ENCODE measurements around the gene TMEM201.
A peak's percentile ranks its signal among the peaks of the same experiment; 100 is the strongest.
"Not testable (repeated sequence)": the region's sequence is repeated elsewhere in the genome, so short reads cannot be mapped to it uniquely, and the experiment has no call there.

Gene TMEM201, protein sequence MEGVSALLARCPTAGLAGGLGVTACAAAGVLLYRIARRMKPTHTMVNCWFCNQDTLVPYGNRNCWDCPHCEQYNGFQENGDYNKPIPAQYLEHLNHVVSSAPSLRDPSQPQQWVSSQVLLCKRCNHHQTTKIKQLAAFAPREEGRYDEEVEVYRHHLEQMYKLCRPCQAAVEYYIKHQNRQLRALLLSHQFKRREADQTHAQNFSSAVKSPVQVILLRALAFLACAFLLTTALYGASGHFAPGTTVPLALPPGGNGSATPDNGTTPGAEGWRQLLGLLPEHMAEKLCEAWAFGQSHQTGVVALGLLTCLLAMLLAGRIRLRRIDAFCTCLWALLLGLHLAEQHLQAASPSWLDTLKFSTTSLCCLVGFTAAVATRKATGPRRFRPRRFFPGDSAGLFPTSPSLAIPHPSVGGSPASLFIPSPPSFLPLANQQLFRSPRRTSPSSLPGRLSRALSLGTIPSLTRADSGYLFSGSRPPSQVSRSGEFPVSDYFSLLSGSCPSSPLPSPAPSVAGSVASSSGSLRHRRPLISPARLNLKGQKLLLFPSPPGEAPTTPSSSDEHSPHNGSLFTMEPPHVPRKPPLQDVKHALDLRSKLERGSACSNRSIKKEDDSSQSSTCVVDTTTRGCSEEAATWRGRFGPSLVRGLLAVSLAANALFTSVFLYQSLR

DNA sequence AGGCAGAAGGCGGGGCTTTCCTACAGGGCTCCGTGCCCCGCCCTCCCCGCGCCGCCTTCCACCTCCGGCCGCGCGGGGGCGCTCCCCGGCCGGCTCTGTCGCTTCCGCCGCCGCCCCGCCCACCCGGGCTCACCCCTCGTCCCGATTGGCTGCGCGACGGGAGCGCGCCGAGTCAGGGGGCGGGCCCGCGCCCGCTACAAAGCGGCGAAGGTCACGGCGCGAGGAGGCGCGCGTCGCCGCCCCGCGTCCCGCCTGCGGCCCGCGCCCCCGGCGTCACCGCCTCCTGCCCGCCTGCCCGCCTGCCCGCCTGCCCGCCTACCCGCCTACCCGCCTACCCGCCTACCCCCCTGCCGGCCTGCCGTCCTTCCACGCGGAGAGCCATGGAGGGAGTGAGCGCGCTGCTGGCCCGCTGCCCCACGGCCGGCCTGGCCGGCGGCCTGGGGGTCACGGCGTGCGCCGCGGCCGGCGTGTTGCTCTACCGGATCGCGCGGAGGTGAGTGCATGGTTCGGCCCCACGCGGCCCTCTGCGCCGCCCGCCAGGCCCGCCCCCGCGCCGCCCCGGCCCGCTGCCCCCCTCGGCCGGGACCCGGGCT lies at the start of gene TMEM201:
Gene TMEM201, plus strand, starts transcription at position 361 of the 593 bp plus-strand sequence. Its CDS starts 20 bp downstream, at position 381.
- DNase-seq (ENCODE audit: low spot score): peak; percentile 96

DNA sequence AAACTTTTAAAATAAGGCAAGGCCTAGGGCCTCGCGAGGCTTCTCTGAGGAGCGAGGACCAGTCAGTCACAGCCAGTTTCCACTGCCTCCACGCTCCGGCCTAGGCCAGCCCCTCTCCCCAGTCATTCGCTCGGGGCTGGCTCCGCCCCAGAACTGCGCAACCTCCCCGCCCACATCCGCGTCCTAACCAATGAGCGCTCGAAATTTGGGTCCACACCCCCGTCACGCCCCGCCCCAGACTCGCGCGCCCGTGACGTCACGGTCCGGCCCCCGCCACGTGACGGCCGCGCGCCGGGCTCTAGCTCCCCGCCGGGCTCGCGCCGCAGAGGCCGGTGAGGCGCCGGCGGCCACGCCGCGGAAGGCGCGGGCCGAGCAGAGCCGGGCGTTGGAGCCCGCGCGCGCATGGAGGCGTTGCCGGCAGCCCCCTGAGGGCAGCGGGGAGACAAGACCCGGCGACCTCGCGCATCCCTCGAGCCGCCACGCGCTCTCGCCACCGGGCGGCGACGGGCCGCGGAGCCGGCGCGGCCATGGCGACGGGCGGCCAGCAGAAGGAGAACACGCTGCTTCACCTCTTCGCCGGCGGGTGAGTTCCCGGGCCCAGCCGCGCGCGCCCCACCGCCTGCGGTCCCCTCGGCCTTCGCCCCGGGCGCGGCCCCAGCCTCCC lies 49.4 kb upstream of the TMEM201 start, which contains the start of gene SLC25A33:
Gene SLC25A33, plus strand, starts transcription at position 301 of the 664 bp plus-strand sequence. Its CDS starts 227 bp downstream, at position 528.
- DNase-seq (ENCODE audit: low spot score): peak; percentile 99

DNA sequence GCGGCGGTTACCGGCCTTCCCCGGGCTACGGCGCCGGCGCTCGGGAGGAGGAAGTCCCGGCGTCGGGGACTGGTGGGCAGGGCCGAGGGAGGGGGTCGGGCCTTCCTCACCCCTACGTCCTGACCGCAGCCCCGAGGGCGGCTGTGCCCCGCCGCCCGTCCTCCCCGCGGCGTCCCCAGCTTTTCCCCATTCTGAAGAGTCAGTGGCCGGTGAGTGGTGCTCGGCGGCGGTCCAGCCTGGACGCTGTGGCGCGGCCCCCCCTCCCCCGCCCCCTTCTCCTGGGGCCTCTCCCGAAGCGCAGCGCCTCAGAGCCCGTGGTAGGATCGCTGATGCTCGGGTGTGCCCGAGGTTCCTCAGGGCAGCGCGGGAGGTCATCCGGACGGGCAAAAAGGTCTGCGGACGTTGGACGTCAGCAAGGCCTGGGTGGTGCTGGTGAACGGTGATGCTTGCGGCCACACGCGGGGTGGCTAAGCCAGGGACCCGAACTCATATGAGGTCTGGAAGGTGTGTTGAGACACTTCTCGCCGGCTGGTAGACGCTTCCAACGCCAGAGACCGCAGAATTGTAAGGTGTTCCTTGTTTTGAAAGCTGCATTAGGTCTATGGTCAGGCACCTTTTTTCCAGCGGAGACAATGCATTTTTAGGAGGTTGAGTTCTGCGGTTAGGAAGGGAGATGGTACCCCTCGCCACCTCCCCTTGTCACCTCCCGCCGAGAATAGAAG lies 48.7 kb upstream of the TMEM201 start:
- DNase-seq (ENCODE audit: low spot score): peak; percentile 80

DNA sequence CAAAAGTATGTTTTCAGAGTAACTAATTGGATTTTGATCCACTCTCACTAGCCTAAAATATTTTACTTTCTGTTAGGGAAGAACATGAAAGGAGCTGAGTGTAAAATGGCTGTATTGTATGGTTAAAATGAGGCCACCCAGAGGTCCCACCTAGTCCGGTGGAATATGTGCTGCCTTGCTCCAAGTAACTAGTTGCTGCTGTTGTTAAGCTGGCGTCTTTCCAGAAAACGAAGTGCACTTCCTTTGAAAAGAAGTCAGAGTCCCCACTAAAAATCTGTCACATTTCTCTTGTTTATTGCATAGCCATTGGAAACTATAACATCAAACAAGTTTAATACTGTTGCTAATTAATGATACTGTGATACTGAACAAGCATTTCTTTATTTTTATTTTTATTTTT lies 46.3 kb upstream of the TMEM201 start:
- no peak for DNase-seq (ENCODE audit: low spot score)

DNA sequence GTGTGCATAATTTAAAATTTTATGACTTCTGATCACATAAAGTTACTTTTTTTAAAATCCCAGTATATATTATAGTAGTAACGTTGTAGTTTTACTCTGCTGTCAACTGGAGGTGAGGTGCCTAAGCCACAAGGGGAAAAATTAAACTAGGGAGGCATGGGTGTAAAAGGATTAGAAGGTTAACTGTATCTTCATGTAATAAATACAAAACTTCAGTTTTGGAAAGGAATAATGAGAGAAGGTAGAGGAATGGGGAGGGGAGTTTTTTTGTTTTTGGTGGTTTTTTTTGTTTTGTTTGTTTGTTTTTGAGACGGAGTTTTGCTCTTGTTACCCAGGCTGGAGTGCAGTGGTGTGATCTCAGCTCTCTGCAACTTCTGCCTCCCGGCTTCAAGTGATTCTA lies 43.8 kb upstream of the TMEM201 start:
- no peak for DNase-seq (ENCODE audit: low spot score)

DNA sequence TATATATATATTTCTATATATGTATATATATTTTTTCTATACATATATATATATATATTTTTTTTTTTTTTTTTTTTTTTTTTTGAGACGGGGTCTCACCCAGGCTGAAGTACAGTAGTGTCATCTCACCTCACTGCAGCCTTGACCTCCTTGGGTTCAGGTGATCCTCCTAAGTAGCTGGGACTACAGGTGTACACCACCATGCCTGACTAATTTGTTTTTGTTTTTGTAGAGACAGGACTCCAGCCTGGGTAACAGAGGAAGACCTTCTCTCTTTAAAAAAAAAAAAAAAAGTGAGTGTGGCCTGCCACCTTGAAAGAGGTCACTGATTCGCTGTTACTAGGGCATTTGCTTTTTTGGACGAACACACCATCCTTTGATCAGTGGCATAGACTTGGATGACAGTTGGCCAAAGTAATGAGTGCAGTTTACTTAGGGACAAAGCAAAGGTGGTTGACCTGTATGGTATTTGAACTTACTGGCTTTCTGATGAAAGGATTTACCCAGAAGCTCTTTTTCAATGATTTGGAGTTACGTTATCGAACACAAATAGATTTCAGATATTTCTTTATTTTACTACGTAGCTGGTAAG lies 38.7 kb upstream of the TMEM201 start:
- DNase-seq (ENCODE audit: low spot score): no peak

DNA sequence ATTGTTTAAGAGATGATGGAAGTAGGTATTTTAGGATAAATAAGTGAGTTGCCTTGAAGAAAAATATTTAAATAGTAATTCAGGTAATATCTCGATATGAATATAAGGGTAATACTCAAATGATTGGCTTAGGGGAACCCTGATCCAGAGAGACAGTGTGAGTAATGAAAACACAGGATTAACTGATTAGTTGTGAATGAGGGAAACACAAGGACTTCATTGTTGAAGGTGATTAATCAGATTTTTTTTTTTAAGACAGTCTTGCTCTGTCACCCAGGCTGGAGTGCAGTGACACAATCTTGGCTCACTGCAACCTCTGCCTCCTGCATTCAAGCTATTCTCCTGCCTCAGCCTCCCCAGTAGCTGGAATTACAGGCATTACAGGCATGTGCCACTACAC lies 36.7 kb upstream of the TMEM201 start:
- no peak for DNase-seq (ENCODE audit: low spot score)

DNA sequence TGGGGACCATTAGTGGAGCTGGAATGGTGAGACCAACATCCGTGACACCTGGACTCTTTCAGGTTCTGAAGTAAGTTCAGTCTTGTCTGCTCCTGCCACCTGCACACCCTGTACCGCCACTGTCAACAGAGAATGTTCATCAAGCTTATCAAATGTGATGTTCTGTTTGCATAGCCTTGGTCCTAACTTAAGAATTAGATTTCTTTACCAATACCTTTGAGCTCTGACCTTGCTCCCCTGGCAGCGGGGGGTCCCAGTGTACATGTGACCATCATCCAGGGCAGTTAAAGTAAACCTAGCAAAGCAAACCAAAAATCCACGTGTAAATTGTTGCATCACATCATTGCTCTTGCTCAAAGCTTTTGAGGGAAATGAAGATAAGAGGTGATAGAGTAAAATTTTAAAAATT lies 35.0 kb upstream of the TMEM201 start:
- DNase-seq (ENCODE audit: low spot score): no peak

DNA sequence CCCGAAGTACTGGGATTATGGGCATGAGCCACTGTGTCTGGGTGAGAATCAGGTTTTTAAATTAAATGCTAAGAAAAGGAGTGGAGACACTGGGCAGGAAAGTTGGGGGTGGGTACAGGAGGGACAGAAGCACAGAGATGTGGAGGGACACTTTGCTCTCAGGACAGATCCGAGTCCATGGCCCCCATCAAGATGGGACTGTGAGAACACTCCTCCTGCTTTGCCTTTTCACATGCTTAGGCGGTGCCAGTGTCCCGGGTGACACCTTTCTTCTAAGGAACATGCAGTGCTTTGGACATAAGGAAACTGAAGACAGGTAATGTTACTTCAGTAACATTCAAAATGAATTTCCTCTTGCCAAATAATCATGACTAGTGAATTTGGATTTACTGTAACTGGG lies 32.8 kb upstream of the TMEM201 start:
- DNase-seq (ENCODE audit: low spot score): no peak

DNA sequence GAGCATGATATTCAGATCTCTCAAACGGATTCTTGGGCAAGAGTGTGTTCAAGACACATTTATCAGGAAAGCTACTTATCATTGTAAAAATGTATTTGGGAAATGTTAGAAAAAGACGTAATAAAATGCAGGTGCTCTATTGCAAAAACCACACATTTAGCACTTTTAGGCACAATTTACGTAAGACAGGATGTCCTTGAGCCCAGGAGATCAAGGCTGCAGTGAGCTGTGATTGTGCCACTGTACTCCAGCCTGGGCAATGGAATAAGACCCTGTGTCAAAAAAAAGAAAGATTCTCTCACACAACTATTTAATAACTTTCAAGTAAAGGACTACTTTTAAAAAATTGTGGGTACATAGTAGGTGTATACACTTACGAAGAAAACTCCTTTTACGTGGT lies 31.1 kb upstream of the TMEM201 start:
- DNase-seq (ENCODE audit: low spot score): no peak

DNA sequence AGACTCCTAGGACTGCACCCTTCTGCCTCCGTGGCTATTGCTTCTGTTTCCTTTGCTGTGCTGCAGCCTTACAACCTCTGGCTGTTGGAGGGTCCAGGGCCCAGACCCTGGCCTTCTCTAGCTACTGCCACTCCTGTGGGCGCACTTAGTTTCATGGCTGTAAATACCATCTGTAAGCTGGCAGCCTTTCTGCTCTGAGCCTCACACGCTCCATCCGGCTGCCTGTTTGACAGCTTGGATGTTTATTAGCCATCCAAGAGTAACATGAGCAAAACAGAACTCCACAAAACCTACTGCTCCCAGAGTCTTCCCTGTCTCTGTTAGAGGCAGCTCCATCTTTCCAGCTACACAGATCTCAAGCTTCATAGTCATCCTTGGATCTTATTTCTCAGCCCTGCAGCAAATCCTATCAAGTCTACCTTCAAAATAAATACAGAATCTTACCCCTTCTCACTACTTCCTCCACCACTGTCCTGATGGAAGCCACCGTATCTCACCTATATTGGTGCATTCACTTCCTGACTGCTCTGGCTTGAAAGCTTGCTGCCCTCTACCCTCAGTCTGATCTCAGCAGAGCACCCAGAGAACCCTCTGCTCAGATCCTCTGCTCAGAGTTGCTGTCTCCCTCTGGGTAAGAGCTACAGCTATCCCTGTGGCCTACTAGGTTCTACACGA lies 30.3 kb upstream of the TMEM201 start:
- no peak for DNase-seq (ENCODE audit: low spot score)

DNA sequence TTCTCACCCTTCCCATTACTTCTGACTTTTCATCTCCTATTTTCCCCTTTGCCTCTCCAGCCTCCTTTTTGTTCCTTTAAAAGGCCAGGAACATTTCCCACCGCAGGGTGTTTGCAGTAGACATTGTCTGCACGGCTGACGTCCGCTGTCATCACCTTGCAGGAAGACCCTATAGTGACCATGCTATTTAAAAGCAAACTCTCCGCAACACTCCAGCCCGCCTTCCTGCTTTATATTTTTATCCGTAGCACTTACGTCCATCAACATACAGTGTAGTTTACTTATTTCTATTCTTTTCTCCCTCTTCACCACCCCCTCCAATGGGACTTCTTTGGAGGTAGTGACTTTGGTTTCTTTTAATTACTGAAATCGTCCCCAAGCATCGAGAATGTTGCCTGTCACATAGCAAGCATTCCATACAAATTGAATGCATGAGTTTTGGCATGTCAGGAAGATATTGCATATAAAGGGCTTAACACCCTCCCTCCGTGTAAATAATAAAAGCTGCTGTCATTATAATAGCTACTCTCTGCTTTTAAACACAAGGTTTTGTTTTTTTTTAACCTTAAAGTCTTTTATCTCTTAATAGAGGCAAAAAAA lies 29.7 kb upstream of the TMEM201 start:
- no peak for DNase-seq (ENCODE audit: low spot score)

DNA sequence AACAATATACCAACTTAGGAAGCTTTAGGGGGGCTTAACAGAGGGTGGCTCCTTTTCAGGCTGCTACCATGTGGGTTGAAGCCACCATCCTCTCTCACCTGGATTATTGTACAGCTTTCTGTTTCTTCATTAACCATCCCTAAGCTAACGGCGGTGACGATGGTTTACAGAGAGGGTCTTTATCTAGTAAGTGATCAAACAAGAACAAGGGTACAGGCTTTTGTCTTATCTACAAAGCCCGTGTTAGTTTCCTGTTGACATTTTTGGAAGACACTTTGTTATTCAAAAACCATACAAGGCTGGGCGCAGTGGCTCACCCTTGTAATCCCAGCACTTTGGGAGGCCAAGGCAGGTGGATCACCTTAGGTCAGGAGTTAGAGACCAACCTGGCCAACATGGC lies 29.0 kb upstream of the TMEM201 start:
- no peak for DNase-seq (ENCODE audit: low spot score)

DNA sequence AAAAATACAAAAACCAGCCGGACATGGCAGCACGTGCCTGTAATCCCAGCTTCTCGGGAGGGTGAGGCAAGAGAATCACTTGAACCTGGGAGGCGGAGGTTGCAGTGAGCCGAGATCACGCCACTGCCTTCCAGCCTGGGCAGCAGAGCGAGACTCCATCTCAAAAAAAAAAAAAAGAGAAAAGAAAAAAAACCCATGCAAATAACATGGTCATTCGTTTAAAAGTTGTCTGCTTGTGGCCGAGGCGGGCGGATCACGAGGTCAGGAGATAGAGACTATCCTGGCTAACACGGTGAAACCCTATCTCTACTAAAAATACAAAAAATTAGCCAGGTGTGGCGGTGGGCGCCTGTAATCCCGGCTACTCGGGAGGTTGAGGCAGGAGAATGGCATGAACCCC lies 28.6 kb upstream of the TMEM201 start:
- DNase-seq (ENCODE audit: low spot score): not testable (repeated sequence)

DNA sequence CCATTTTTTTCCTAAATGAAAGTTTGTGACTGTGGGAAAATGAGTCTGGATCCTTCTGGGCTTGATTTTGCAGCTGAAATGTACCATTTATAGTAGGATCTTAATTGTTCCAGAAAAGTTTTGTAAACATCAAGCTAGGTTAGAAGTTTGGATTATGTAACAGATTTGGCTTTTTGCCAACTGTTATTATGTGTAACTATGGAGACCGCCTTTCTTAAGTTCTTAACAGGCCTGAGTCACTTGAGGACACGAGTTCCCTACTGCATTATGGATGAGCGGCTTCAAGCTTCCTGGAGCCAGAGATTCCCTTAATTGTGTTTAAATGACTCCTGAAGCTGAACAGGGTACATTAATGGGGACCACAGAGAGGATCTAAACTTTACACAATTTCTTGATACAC lies 27.3 kb upstream of the TMEM201 start:
- no peak for DNase-seq (ENCODE audit: low spot score)

DNA sequence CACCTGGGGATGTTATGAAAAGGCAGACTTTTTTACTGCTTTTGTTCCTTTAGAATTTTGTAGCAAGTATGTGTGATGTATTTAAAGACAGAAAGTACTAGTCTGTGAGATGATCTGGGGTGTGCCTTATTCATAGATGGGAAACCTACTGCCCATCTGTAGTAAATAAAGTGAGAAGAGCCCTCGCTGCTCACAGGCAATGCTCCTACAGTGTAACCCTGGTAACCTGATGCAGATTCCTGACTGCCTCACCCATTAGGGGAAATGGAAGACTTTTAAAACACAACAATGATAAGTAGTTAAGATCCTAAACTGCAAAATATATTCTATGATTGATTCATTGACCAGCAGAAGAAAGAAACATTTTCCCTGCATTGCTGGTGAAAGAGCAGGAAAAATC lies 19.4 kb upstream of the TMEM201 start:
- DNase-seq (ENCODE audit: low spot score): no peak

DNA sequence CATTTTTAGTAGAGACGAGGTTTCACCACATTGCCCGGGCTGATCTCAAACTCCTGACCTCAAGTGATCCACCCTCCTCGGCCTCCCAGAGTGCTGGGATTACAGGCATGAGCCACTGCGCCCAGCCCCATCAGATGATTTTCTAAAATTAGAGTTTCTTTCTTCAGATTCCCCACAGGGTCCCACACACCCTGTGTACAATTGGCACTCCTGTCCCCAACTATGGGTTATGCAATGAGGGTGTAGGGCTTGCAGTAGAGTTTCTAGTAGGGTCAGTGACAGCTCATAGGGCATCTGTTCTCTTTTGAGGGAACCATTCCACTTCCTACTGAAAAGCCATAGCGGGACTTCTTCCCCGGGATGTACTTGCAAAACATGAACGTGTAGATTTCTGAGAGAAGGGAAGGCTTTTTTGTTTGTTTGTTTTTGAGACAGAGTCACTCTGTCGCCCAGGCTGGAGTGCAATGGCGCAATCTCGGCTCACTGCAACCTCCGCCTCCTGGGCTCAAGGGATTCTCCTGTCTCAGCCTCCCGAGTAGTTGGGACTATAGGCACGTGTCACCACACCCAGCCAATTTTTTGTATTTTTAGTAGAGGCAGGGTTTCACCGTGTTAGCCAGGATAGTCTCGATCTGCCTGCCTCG lies 17.7 kb upstream of the TMEM201 start:
- not testable (repeated sequence) for DNase-seq (ENCODE audit: low spot score)

DNA sequence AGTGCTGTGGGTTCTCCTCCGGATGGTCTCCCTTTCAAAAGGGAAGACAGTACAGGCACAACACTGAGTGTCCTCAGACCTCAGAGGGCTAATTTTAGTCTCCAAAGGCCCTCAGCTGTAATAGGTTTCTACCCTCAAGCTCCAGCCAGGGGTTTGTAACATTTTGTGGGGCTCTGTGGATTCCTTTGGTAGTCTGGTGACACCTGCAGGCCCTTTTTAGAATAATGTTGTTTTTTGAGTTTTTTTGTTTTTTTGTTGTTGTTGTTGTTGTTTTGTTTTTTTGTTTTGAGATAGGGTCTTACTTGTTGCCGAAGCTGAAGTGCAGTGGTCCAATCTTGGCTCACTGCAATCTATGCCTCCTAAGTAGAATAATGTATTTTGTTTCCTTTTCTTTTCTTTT lies 15.0 kb upstream of the TMEM201 start:
- no peak for DNase-seq (ENCODE audit: low spot score)

DNA sequence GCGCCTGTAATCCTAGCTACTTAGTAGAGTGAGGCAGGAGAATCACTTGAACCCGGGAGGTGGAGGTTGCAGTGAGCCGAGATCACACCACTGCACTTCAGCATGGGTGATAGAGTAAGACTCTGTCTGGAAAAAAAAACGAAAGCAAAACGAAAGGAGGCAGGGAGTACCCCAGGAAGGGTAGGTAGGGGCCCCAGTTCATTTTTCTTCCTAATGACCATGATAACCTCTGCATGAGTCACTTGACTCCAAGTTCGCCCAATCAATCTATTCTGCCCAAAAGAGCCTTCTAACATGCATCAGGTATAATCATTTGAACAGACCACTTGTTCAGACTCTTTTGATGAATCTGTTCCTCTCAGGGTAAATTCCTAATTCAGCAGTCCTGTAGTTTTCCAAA lies 13.2 kb upstream of the TMEM201 start:
- no peak for DNase-seq (ENCODE audit: low spot score)

DNA sequence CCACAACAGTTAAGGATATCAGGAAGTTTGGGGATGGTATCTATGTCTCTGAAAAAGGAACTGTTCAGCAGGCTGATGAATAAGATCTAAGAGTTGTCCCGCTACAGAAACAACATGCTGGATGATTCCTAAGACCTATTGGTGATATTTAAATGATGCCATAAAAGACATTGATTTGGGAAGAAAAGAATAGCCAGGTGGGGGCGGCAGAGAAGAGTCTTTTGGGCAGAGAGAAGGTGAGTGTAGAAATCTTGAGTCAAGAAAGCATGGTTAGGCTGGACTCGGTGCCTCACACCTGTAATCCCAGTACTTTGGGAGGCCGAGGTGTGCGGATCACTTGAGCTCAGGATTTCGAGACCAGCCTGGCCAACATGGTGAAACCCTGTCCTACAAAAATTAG lies 11.8 kb upstream of the TMEM201 start:
- no peak for DNase-seq (ENCODE audit: low spot score)
